ENCODE data around the gene PHACTR1. TPM values are rescaled to one million over a fixed set of nuclear protein-coding genes. Genes with fewer than 3 reads are reported as not detected.
"Not testable (repeated sequence)": the region's sequence is repeated elsewhere in the genome, so short reads cannot be mapped to it uniquely, and the experiment has no call there.

The PHACTR1 gene
- total RNA-seq, 6 experiments from 2014 or later = 0.20 to 3.5 (median 0.93) TPM

DNA sequence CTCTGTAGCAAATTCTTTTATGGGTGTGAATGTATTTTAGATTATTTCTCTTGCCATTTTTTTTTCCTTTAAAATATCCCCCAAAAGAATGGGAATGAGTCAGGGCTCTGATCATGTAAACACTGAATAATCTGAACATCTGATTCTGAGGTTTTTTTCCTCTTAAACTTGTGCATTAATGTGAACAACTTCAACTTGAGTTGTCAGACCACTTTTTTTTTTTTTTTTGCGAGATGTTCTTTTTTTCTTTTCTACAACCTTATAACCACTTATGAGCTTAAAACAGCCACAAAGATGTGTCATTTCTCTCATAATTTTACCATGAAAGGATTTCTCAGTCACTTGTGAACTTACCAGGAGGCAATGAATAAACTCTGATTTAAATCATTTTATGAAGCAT lies 526.5 kb downstream of the PHACTR1 start:
- DNase-seq (no peak), ATAC-seq (no peak)
- no peaks in the 10 kb centered on the region for H3K27me3 ChIP-seq
- H3K9me3 ChIP-seq = no peaks in the 10 kb centered on the region
- no peak overlapping the region for H3K27ac ChIP-seq
- WGBS (ENCODE audit: insufficient coverage, low coverage, low lambda C conversion rate, missing lambda C conversion rate) = 86% methylated on average over 1 of the region's 1 CpG
- H3K4me1 ChIP-seq = peaks cover 0 to 4% (median 0%) of the 10 kb centered on the region in 4 donors
- intact Hi-C loops (cut with DNase I) = no loop called here
- H3K36me3 ChIP-seq = no peaks in the 10 kb centered on the region
- no peak overlapping the region for H3K4me3 ChIP-seq
- no peak for TF ChIP-seq POLR2A (IDR thresholded peaks at IDR 0.05)
- TF ChIP-seq, protein P1, sequence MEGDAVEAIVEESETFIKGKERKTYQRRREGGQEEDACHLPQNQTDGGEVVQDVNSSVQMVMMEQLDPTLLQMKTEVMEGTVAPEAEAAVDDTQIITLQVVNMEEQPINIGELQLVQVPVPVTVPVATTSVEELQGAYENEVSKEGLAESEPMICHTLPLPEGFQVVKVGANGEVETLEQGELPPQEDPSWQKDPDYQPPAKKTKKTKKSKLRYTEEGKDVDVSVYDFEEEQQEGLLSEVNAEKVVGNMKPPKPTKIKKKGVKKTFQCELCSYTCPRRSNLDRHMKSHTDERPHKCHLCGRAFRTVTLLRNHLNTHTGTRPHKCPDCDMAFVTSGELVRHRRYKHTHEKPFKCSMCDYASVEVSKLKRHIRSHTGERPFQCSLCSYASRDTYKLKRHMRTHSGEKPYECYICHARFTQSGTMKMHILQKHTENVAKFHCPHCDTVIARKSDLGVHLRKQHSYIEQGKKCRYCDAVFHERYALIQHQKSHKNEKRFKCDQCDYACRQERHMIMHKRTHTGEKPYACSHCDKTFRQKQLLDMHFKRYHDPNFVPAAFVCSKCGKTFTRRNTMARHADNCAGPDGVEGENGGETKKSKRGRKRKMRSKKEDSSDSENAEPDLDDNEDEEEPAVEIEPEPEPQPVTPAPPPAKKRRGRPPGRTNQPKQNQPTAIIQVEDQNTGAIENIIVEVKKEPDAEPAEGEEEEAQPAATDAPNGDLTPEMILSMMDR (IDR thresholded peaks at IDR 0.05) = no peak

DNA sequence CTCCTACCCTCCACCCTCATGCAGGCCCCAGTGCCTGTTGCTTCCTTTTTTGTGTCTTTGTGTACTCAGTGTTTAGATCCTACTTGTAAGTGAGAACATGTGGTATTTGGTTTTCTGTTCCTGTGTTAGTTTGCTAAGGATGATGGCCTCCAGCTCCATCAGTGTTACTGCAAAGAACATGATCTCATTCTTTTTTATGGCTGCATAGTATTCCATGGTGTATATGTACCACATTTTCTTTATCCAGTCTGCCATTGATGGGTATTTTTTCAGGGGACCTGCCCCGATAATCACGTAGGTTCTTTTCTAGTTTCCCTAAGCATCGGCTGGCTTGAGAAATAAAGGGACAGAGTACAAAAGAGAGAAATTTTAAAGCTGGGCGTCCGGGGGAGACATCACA lies 527.2 kb downstream of the PHACTR1 start:
- H3K9me3 ChIP-seq; H3K4me3 ChIP-seq; ATAC-seq; DNase-seq; H3K4me1 ChIP-seq; H3K27me3 ChIP-seq; H3K36me3 ChIP-seq; H3K27ac ChIP-seq; intact Hi-C loops (cut with DNase I): not testable (repeated sequence)
- WGBS (ENCODE audit: insufficient coverage, low coverage, low lambda C conversion rate, missing lambda C conversion rate) = 100% methylated on average over 5 of the region's 5 CpGs

DNA sequence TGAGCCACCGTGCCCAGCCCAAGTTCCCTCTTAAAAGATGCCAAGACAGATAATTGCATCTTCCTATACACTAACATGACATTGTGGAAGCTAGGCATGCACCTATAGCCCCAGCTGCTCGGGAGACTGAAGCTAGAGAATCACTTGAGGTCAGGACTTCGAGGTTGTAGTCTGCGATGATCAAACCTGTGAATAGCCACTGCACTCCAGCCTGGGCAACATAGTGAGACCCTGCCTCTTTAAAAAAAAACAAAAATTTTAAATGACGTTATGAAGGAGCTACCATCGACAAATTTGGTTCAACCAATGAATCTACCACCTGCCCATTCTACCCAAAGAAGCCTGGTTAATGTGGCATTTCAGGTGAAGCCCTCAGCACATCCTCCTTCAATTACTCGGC lies 531.1 kb downstream of the PHACTR1 start:
- no peak overlapping the region for H3K4me3 ChIP-seq
- H3K27ac ChIP-seq = no peak overlapping the region
- H3K27me3 ChIP-seq = no peaks in the 10 kb centered on the region
- H3K4me1 ChIP-seq = no peaks in the 10 kb centered on the region
- intact Hi-C loops (cut with DNase I) = no loop called here
- no peak for TF ChIP-seq POLR2A (IDR thresholded peaks at IDR 0.05)
- TF ChIP-seq, protein P1 (IDR thresholded peaks at IDR 0.05) = no peak
- no peak for DNase-seq
- H3K9me3 ChIP-seq = no peaks in the 10 kb centered on the region
- ATAC-seq = no peak
- H3K36me3 ChIP-seq = no peaks in the 10 kb centered on the region
- WGBS (ENCODE audit: insufficient coverage, low coverage, low lambda C conversion rate, missing lambda C conversion rate) = 85% methylated on average over 4 of the region's 7 CpGs

DNA sequence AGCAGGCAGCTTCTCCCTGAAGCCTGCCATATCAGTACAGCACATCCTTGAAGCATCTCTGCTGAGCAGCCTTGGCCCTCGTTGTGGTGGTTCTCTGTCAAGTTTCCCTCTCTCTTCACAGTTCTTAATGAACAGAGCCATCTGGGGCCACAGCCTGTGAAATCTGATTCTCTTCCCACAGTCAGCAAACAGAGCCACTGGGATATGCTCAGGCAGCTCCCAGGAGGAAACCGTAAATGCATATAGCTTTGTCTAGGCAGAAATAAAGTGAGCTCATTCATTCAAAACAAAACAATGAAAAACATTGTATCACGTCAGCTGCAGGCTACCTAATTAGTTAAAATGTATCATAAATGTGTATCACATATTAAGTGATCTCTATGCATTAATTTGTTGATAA lies 531.5 kb downstream of the PHACTR1 start:
- H3K27ac ChIP-seq = no peak overlapping the region
- DNase-seq = no peak
- H3K27me3 ChIP-seq = no peaks in the 10 kb centered on the region
- H3K4me1 ChIP-seq = no peaks in the 10 kb centered on the region
- H3K36me3 ChIP-seq = no peaks in the 10 kb centered on the region
- ATAC-seq = no peak
- no peaks in the 10 kb centered on the region for H3K9me3 ChIP-seq
- TF ChIP-seq POLR2A (IDR thresholded peaks at IDR 0.05) = no peak
- TF ChIP-seq, protein P1 (IDR thresholded peaks at IDR 0.05) = no peak
- intact Hi-C loops (cut with DNase I) = no loop called here
- WGBS (ENCODE audit: insufficient coverage, low coverage, low lambda C conversion rate, missing lambda C conversion rate) = 71% methylated on average over 3 of the region's 3 CpGs
- H3K4me3 ChIP-seq = no peak overlapping the region

GRCh38 chr6:13248584-13248985 lies 532.0 kb downstream of the PHACTR1 start:
- H3K4me3 ChIP-seq = no peak overlapping the region
- no peaks in the 10 kb centered on the region for H3K4me1 ChIP-seq
- ATAC-seq (no peak), DNase-seq (no peak)
- no peak overlapping the region for H3K27ac ChIP-seq
- WGBS (ENCODE audit: insufficient coverage, low coverage, low lambda C conversion rate, missing lambda C conversion rate) = 78% methylated on average over 8 of the region's 8 CpGs
- no peaks in the 10 kb centered on the region for H3K36me3 ChIP-seq
- no peaks in the 10 kb centered on the region for H3K9me3 ChIP-seq
- TF ChIP-seq, protein P1 (IDR thresholded peaks at IDR 0.05) = no peak
- TF ChIP-seq POLR2A (IDR thresholded peaks at IDR 0.05) = no peak
- intact Hi-C loops (cut with DNase I) = no loop called here
- no peaks in the 10 kb centered on the region for H3K27me3 ChIP-seq
